CD14-positive monocyte (primary cell): Measurements from ENCODE around the gene MPND. TPM values are rescaled to one million over a fixed set of nuclear protein-coding genes. Genes with fewer than 3 reads are reported as not detected.

Experiments
- DNase-seq, 3 donors: peaks; one replicate each; pipeline ENCODE4 v3.0.0-alpha.2; 2011 to 2022
- H2AFZ ChIP-seq: 2 replicates; pipeline ENCODE4 v1.6.0; 2012; ENCODE audit warnings: mild to moderate bottlenecking, low read depth, low read length, inconsistent platforms; ENCODE audit not compliant: insufficient read depth, poor library complexity, severe bottlenecking
- H3K27ac ChIP-seq, 2 donors: 1 replicate in 1 of 2; 2 replicates in 1 of 2; pipeline ENCODE4 v1.5.1; 2012 to 2013; ENCODE audit warnings: low read length in 2 of 2, control low read depth in 1 of 2, inconsistent platforms in 1 of 2, low read depth in 1 of 2, mild to moderate bottlenecking in 1 of 2
- H3K27me3 ChIP-seq, 2 donors: one replicate each; pipeline versions ENCODE4 v1.6.0 to v1.6.1; 2011 to 2013; ENCODE audit warnings: low read length in 2 of 2; ENCODE audit not compliant: control insufficient read depth in 2 of 2, insufficient read depth in 2 of 2
- H3K36me3 ChIP-seq, 2 donors: replicated peaks in 1 of 2; 1 replicate in 1 of 2; 2 replicates in 1 of 2; pipeline versions ENCODE4 v1.5.1 to v1.6.1; 2012 to 2013; ENCODE audit warnings: low read length in 2 of 2, control low read depth in 1 of 2, inconsistent platforms in 1 of 2, mild to moderate bottlenecking in 1 of 2; ENCODE audit not compliant: insufficient read depth in 2 of 2, control insufficient read depth in 1 of 2
- H3K4me1 ChIP-seq, 2 donors: 1 replicate in 1 of 2; 2 replicates in 1 of 2; pipeline versions ENCODE4 v1.5.1 to v1.6.1; 2012 to 2013; ENCODE audit warnings: low read length in 2 of 2, control low read depth in 1 of 2, inconsistent platforms in 1 of 2, mild to moderate bottlenecking in 1 of 2, moderate library complexity in 1 of 2; ENCODE audit not compliant: insufficient read depth in 2 of 2, control insufficient read depth in 1 of 2
- H3K4me2 ChIP-seq: replicated peaks from 2 replicates; pipeline ENCODE3; 2012; ENCODE audit warnings: low read length, moderate library complexity, mild to moderate bottlenecking; ENCODE audit not compliant: poor library complexity, severe bottlenecking; ENCODE audit errors: extremely low read depth
- H3K4me3 ChIP-seq, 3 experiments: fragments of 200-600 bp in 1 of 3; sonication (generic) in 1 of 3; replicated peaks in 1 of 3; 1 replicate in 2 of 3; 2 replicates in 1 of 3; pipeline ENCODE4 v1.5.1; 2011 to 2013; ENCODE audit warnings: low read length in 3 of 3, mild to moderate bottlenecking in 3 of 3, control low read depth in 2 of 3, low read depth in 2 of 3, inconsistent platforms in 1 of 3, moderate library complexity in 1 of 3
- H3K79me2 ChIP-seq: 2 replicates; pipeline ENCODE4 v1.6.0; 2012; ENCODE audit warnings: mild to moderate bottlenecking, control low read depth, inconsistent platforms, low read length, moderate library complexity; ENCODE audit not compliant: insufficient read depth
- H3K9ac ChIP-seq: 2 replicates; pipeline ENCODE4 v1.6.0; 2017; ENCODE audit warnings: low read length, mild to moderate bottlenecking; ENCODE audit not compliant: insufficient read depth, poor library complexity, severe bottlenecking
- H3K9me3 ChIP-seq, 2 donors: replicated peaks in 1 of 2; 1 replicate in 1 of 2; 2 replicates in 1 of 2; pipeline versions ENCODE4 v1.5.1 to v1.6.1; 2012 to 2013; ENCODE audit warnings: low read length in 2 of 2, control low read depth in 1 of 2; ENCODE audit not compliant: control insufficient read depth in 1 of 2, insufficient read depth in 1 of 2
- H4K20me1 ChIP-seq: 2 replicates; pipeline ENCODE4 v1.6.0; 2012; ENCODE audit warnings: mild to moderate bottlenecking, low read length, control low read depth, moderate library complexity; ENCODE audit not compliant: insufficient read depth
- H3K27ac Mint-ChIP-seq, 7 donors: one replicate each; pipeline ENCODE4 v1.8.0; 2020; ENCODE audit warnings: mild to moderate bottlenecking in 7 of 7, mixed read lengths in 7 of 7, moderate library complexity in 6 of 7, inconsistent platforms in 2 of 7
- H3K27me3 Mint-ChIP-seq, 3 donors: one replicate each; pipeline ENCODE4 v1.8.0; 2021 to 2022; ENCODE audit warnings: low read depth in 3 of 3, mild to moderate bottlenecking in 3 of 3, mixed read lengths in 3 of 3, moderate library complexity in 3 of 3, inconsistent platforms in 1 of 3
- H3K36me3 Mint-ChIP-seq, 2 donors: one replicate each; pipeline ENCODE4 v1.8.0; 2020; ENCODE audit warnings: mixed read lengths in 2 of 2, inconsistent platforms in 1 of 2, mild to moderate bottlenecking in 1 of 2
- H3K4me1 Mint-ChIP-seq: one replicate; pipeline ENCODE4 v1.8.0; 2020; ENCODE audit warnings: mild to moderate bottlenecking, mixed read lengths
- H3K4me3 Mint-ChIP-seq, 2 donors: one replicate each; pipeline ENCODE4 v1.8.0; 2020; ENCODE audit warnings: mild to moderate bottlenecking in 2 of 2, mixed read lengths in 2 of 2, moderate library complexity in 1 of 2
- H3K9me3 Mint-ChIP-seq, 7 donors: one replicate each; pipeline ENCODE4 v1.8.0; 2020 to 2022; ENCODE audit warnings: mixed read lengths in 7 of 7, mild to moderate bottlenecking in 6 of 7, moderate library complexity in 6 of 7, inconsistent platforms in 2 of 7
- CTCF ChIP-seq: fragments of 200-600 bp; IDR thresholded peaks from one replicate; pipeline ENCODE4 v1.8.0; 2022; ENCODE audit warnings: antibody characterized with exemption, mild to moderate bottlenecking
- WGBS: methylation state at CpG from one replicate; pipeline ENCODE4 v1.1.5; 2013; ENCODE audit warnings: missing lambda C conversion rate; ENCODE audit not compliant: insufficient coverage; 5-methylcytosine and 5-hydroxymethylcytosine counted together
- intact Hi-C, 2 donors: fragments of 100-400 bp; cut with micrococcal nuclease; formaldehyde crosslinking; loops; one replicate each; pipeline versions ENCODE4 v1.15.0 to v1.15.1; 2023
- polyA plus RNA-seq, 3 donors: library from polyadenylated mRNA; depleted of rRNA in 1 of 3; unstranded in 2 of 3; stranded (reverse) in 1 of 3; fragments of 300-500 nt in 2 of 3; fragments of >200 nt in 1 of 3; fragmentation: Illumina TruSeq in 2 of 3; gene quantifications; 1 replicate in 2 of 3; 2 replicates in 1 of 3; pipeline ENCODE4 v1.2.3, GENCODE V29; 2012 to 2021

The MPND gene
- polyA plus RNA-seq, 3 donors, result 6.5 to 15.9 (median 7.0) TPM

- no peak for TF ChIP-seq CTCF
- Histone ChIP-seq H3K4me3 (peak overlapping the region in 1 of 3 experiments; percentile 75), H3K27me3 (no peaks in the 10 kb centered on the region), H3K79me2 (peaks cover 82% of the 10 kb centered on the region), H3K27ac (peak overlapping the region; percentile 58 to 82), H3K4me2 (peak overlapping the region; percentile 88), H3K9ac (peak overlapping the region; percentile 70), H3K9me3 (no peaks in the 10 kb centered on the region), H3K4me1 (peaks cover 60 to 65% of the 10 kb centered on the region in 2 donors), H3K36me3 (peaks cover 12 to 20% of the 10 kb centered on the region in 2 donors), H2AFZ (no peak overlapping the region), H4K20me1 (peaks cover 100% of the 10 kb centered on the region)
- no peaks in the 10 kb centered on the region for H3K9me3 Mint-ChIP-seq
- intact Hi-C loops, result no loop called here
- 88% methylated on average over 14 of the region's 15 CpGs for WGBS
- peak overlapping the region in 4 of 7 donors; percentile 30 to 67 (median 58) for H3K27ac Mint-ChIP-seq
- H3K27me3 Mint-ChIP-seq, result no peaks in the 10 kb centered on the region
- peaks cover 62% of the 10 kb centered on the region for H3K4me1 Mint-ChIP-seq
- DNase-seq, result no peak
- peaks cover 32 to 49% of the 10 kb centered on the region in 2 donors for H3K36me3 Mint-ChIP-seq
- no peak overlapping the region for H3K4me3 Mint-ChIP-seq
These were observed 27.2 kb downstream of the MPND start for GRCh38 chr19:4370418-4371041.

- no peak for TF ChIP-seq CTCF
- Histone ChIP-seq H3K27me3 (no peaks in the 10 kb centered on the region), H4K20me1 (peaks cover 100% of the 10 kb centered on the region), H3K9ac (peak overlapping the region; percentile 70), H3K4me3 (no peak overlapping the region), H3K4me2 (no peak overlapping the region), H3K27ac (no peak overlapping the region), H3K79me2 (peaks cover 92% of the 10 kb centered on the region), H3K9me3 (no peaks in the 10 kb centered on the region), H2AFZ (no peak overlapping the region), H3K4me1 (peaks cover 70 to 75% of the 10 kb centered on the region in 2 donors), H3K36me3 (peaks cover 3 to 10% of the 10 kb centered on the region in 2 donors)
- intact Hi-C loops, result no loop called here
- no peak for DNase-seq
- Mint-ChIP-seq H3K4me3 (peak overlapping the region in 1 of 2 donors; percentile 9), H3K4me1 (peaks cover 72% of the 10 kb centered on the region), H3K27ac (peak overlapping the region in 2 of 7 donors; percentile 30 to 75), H3K36me3 (peaks cover 24 to 44% of the 10 kb centered on the region in 2 donors), H3K27me3 (no peaks in the 10 kb centered on the region), H3K9me3 (no peaks in the 10 kb centered on the region)
- WGBS, result 96% methylated on average over 30 of the region's 31 CpGs
These were observed 28.1 kb downstream of the MPND start for GRCh38 chr19:4371247-4372164.
